B cell (primary cell): ENCODE data around the gene MAD2L2. TPM values are rescaled to one million over a fixed set of nuclear protein-coding genes. Genes with fewer than 3 reads are reported as not detected.

Source experiments
- ATAC-seq: fragments of 200-7000 bp; cut with Tn5 transposase; one replicate; pipeline ENCODE4 v1.10.0; 2021; ENCODE audit warnings: low read depth, mild to moderate bottlenecking, moderate number of reproducible peaks, moderate library complexity
- CTCF ChIA-PET: fragments of 350-600 bp; sonication (Branson Sonifier 250); formaldehyde crosslinking; loops from one replicate; lab custom pipeline; 2021; ENCODE audit warnings: antibody characterized with exemption, inconsistent platforms; lab: Charles Lee
- POLR2A ChIA-PET: fragments of 350-600 bp; sonication (Branson Sonifier 250); formaldehyde crosslinking; loops from one replicate; lab custom pipeline; 2021; ENCODE audit warnings: antibody characterized with exemption; lab: Charles Lee
- DNase-seq: peaks from one replicate; pipeline ENCODE4 v3.0.0; 2013
- H2AFZ ChIP-seq: 2 replicates; pipeline ENCODE4 v1.6.1; 2012; ENCODE audit warnings: mild to moderate bottlenecking, low read depth, low read length; ENCODE audit not compliant: insufficient read depth, poor library complexity, severe bottlenecking
- H3K27ac ChIP-seq, 2 donors: 1 replicate in 1 of 2; 2 replicates in 1 of 2; pipeline ENCODE4 v1.5.1; 2012 to 2013; ENCODE audit warnings: low read length in 2 of 2, mild to moderate bottlenecking in 2 of 2, moderate library complexity in 1 of 2
- H3K27me3 ChIP-seq, 4 experiments: fragments of 200-600 bp in 1 of 4; sonication (generic) in 1 of 4; replicated peaks in 1 of 4; 1 replicate in 2 of 4; 2 replicates in 2 of 4; pipeline versions ENCODE4 v1.6.1 to v1.7.0; 2013 to 2016; ENCODE audit warnings: low read length in 3 of 4, mild to moderate bottlenecking in 2 of 4, mixed read lengths in 1 of 4, moderate library complexity in 1 of 4; ENCODE audit not compliant: insufficient read depth in 4 of 4, control insufficient read depth in 3 of 4; ENCODE audit errors: control extremely low read depth in 1 of 4
- H3K36me3 ChIP-seq, 2 experiments: replicated peaks in 1 of 2; 1 replicate in 1 of 2; 2 replicates in 1 of 2; pipeline versions ENCODE4 v1.6.1 to v1.7.1; 2013; ENCODE audit warnings: low read length in 1 of 2; ENCODE audit not compliant: insufficient read depth in 2 of 2, control insufficient read depth in 1 of 2; ENCODE audit errors: control extremely low read depth in 1 of 2, extremely low read depth in 1 of 2
- H3K4me1 ChIP-seq, 2 donors: fragments of 200-600 bp in 1 of 2; sonication (generic) in 1 of 2; 1 replicate in 1 of 2; 2 replicates in 1 of 2; pipeline versions ENCODE4 v1.5.1 to v1.6.1; 2013 to 2017; ENCODE audit warnings: low read length in 2 of 2; ENCODE audit not compliant: control insufficient read depth in 2 of 2, insufficient read depth in 2 of 2
- H3K4me2 ChIP-seq: replicated peaks from 2 replicates; pipeline ENCODE3; 2012; ENCODE audit warnings: mild to moderate bottlenecking, low read depth, low read length; ENCODE audit not compliant: poor library complexity, severe bottlenecking
- H3K4me3 ChIP-seq, 5 experiments: fragments of 200-600 bp in 1 of 5; sonication (generic) in 1 of 5; 1 replicate in 3 of 5; 2 replicates in 2 of 5; pipeline versions ENCODE4 v1.5.1 to v1.7.0; 2011 to 2016; ENCODE audit warnings: low read length in 4 of 5, mild to moderate bottlenecking in 4 of 5, low read depth in 2 of 5, control low read depth in 1 of 5, moderate library complexity in 1 of 5; ENCODE audit not compliant: insufficient read depth in 1 of 5; ENCODE audit errors: control extremely low read depth in 1 of 5, extremely low read depth in 1 of 5
- H3K79me2 ChIP-seq: fragments of 200-600 bp; sonication (generic); one replicate; pipeline ENCODE4 v1.6.0; 2016; ENCODE audit warnings: low read length; ENCODE audit not compliant: control insufficient read depth, insufficient read depth
- H3K9ac ChIP-seq: fragments of 200-600 bp; sonication (generic); 2 replicates; pipeline ENCODE4 v1.6.1; 2017; ENCODE audit warnings: mild to moderate bottlenecking, low read length, moderate library complexity
- H3K9me3 ChIP-seq, 3 donors: one replicate each; pipeline versions ENCODE4 v1.6.1 to v1.7.1; 2013; ENCODE audit warnings: low read length in 2 of 3; ENCODE audit not compliant: control insufficient read depth in 2 of 3, insufficient read depth in 1 of 3; ENCODE audit errors: control extremely low read depth in 1 of 3
- H4K20me1 ChIP-seq: 2 replicates; pipeline ENCODE4 v1.6.0; 2012; ENCODE audit warnings: mild to moderate bottlenecking, low read length; ENCODE audit not compliant: insufficient read depth, control insufficient read depth, poor library complexity, severe bottlenecking
- H3K27ac Mint-ChIP-seq: one replicate; pipeline ENCODE4 v1.8.0; 2021; ENCODE audit warnings: mixed read lengths
- H3K27me3 Mint-ChIP-seq: one replicate; pipeline ENCODE4 v1.8.0; 2021; ENCODE audit warnings: mixed read lengths
- H3K4me1 Mint-ChIP-seq: one replicate; pipeline ENCODE4 v1.8.0; 2021; ENCODE audit warnings: mixed read lengths
- H3K4me3 Mint-ChIP-seq: one replicate; pipeline ENCODE4 v1.8.0; 2021; ENCODE audit warnings: mixed read lengths
- H3K9me3 Mint-ChIP-seq: one replicate; pipeline ENCODE4 v1.8.0; 2022; ENCODE audit warnings: mixed read lengths; ENCODE audit not compliant: insufficient read depth
- CTCF ChIP-seq: fragments of 200-600 bp; IDR thresholded peaks from one replicate; pipeline ENCODE4 v1.8.0; 2022; ENCODE audit warnings: antibody characterized with exemption, mild to moderate bottlenecking
- EZH2 ChIP-seq: IDR thresholded peaks from 2 replicates; pipeline ENCODE4 v1.6.1; 2012; ENCODE audit warnings: borderline replicate concordance, low read depth, mild to moderate bottlenecking, moderate library complexity, low read length; ENCODE audit not compliant: insufficient read depth, poor library complexity, severe bottlenecking
- WGBS: methylation state at CpG from one replicate; pipeline ENCODE4 v1.1.5; 2013; ENCODE audit warnings: missing lambda C conversion rate; ENCODE audit not compliant: insufficient coverage; 5-methylcytosine and 5-hydroxymethylcytosine counted together
- intact Hi-C: fragments of 100-400 bp; cut with micrococcal nuclease; formaldehyde crosslinking; loops from one replicate; pipeline ENCODE4 v1.10.0; 2022
- polyA plus RNA-seq: library from polyadenylated mRNA; depleted of rRNA; stranded (reverse); fragments of >200 nt; gene quantifications from 2 replicates; pipeline ENCODE4 v1.2.3, GENCODE V29; 2012
- total RNA-seq, 2 donors: library from RNA; stranded (reverse); fragments of 120-200 nt in 1 of 2; gene quantifications; 1 replicate in 1 of 2; 2 replicates in 1 of 2; pipeline versions ENCODE4 v1.2.3 to v1.2.4, GENCODE V29; 2013 to 2022

The MAD2L2 gene
- total and polyA plus RNA-seq, 2 donors (not counting 1 experiment from before 2014, with no cell fraction given), result 29.0 to 42.2 TPM

- H3K4me2 ChIP-seq, result peak overlapping the region; percentile 90
- H3K79me2 ChIP-seq, result no peaks in the 10 kb centered on the region
- intact Hi-C loops, result loop anchor here (1.0 to 5.0 kb wide), 3 partner anchors 10 to 77 kb away; partner anchors contain the start of genes FBXO2, FBXO44 and MAD2L2
- no peaks in the 10 kb centered on the region for H3K27me3 ChIP-seq
- POLR2A ChIA-PET, result interaction anchor here (0.6 to 2.0 kb wide), 4 partner anchors 11 to 178 kb away, joined by 3 to 9 read pairs (median 4); partner anchors contain the start of gene FBXO6
- no peak overlapping the region for H3K9ac ChIP-seq
- H3K27ac ChIP-seq, result peak overlapping the region; percentile 14 to 32
- Mint-ChIP-seq H3K27ac (peak overlapping the region; percentile 96), H3K9me3 (no peaks in the 10 kb centered on the region), H3K4me3 (peak overlapping the region; percentile 89), H3K27me3 (no peaks in the 10 kb centered on the region), H3K4me1 (peaks cover 36% of the 10 kb centered on the region)
- H3K9me3 ChIP-seq, result peaks cover 0 to 2% (median 0%) of the 10 kb centered on the region in 3 donors
- H4K20me1 ChIP-seq, result no peaks in the 10 kb centered on the region
- ATAC-seq (no peak), DNase-seq (no peak)
- WGBS, result 41% methylated on average over 23 of the region's 26 CpGs
- H3K4me3 ChIP-seq, result peak overlapping the region; percentile 32 to 73 (median 44)
- TF ChIP-seq CTCF, result no peak
- no peak for TF ChIP-seq EZH2
- no peaks in the 10 kb centered on the region for H3K36me3 ChIP-seq
- H2AFZ ChIP-seq, result peak overlapping the region; percentile 45
- H3K4me1 ChIP-seq, result peaks cover 38 to 45% of the 10 kb centered on the region in 2 donors
- CTCF ChIA-PET, result interaction anchor here (0.6 to 2.1 kb wide), 7 partner anchors 8 to 85 kb away, joined by 3 to 30 read pairs (median 6); no protein-coding TSS in a partner anchor
Observed at GRCh38 chr1:11729498-11730428, 48.8 kb upstream of the MAD2L2 start.
